ENCODE results near the gene OR2B6.

DNA sequence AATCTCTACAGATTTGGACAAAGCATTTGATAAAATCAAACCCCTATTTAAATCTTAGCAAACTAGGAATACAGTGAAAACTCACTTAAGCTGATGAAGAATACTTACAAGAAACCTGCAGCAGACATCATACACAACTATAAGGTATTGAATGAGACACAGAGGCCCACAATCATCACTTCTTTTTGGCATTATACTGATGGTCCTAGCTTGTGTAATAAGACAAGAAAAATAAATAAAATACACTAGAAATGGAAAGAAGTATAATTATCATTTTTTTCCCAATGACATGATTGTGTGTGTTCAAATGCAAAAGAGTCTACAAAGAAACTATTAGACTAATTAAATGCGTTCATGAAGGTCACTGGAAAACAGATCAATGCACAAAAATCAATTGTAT is 8.8 kb upstream of the OR2B6 start:
- TF ChIP-seq YY1 (IDR thresholded peaks at IDR 0.05; ENCODE audit: insufficient read depth, insufficient read length) (no peak), ZNF274 (IDR thresholded peaks at IDR 0.05; ENCODE audit: low read depth, low read length) (no peak), SUZ12 (IDR thresholded peaks at IDR 0.05; ENCODE audit: extremely low read depth, insufficient read depth, insufficient read length) (no peak)

All from NT2/D1 (cell line).